GM19455 (cell line): ENCODE measurements around the gene MFRP.
A peak's percentile ranks its signal among the peaks of the same experiment; 100 is the strongest.

Experiments
- ATAC-seq: cut with Tn5 transposase; IDR thresholded peaks from one replicate; pipeline ENCODE4 v1.9.1; 2021; ENCODE audit not compliant: unreplicated experiment

The MFRP gene

DNA sequence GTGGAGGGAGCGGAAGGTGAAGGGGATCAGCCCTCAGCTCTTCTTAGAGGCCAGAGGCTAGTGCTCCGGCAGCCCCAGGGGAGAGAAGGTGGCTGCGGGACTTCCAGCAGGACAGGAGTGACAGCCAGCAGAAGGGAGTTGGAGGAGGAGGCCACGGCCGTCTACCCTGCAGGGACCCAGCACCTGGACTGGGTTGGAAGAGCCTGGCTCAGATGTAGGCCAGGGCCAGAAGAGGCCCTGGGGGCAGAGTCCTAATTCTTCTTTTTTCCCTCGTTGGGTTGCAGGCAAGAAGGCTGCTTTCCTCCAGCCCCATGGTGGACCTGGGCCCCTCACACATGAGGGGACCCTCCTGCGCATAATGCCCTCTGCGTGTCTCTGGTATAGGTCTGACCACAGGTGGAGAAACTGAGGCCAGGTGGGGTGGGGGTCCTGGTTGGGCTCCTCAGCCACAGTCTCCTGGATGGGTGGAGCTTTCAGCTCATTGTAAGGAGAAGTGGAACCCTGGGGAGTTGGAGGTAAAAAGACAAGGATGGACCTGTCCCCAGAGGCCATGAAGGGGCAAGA, 27.3 kb downstream of the MFRP start:
- no peak for ATAC-seq

GRCh38 chr11:119318240-119319135, 28.0 kb downstream of the MFRP start:
- peak; percentile 39 for ATAC-seq

DNA sequence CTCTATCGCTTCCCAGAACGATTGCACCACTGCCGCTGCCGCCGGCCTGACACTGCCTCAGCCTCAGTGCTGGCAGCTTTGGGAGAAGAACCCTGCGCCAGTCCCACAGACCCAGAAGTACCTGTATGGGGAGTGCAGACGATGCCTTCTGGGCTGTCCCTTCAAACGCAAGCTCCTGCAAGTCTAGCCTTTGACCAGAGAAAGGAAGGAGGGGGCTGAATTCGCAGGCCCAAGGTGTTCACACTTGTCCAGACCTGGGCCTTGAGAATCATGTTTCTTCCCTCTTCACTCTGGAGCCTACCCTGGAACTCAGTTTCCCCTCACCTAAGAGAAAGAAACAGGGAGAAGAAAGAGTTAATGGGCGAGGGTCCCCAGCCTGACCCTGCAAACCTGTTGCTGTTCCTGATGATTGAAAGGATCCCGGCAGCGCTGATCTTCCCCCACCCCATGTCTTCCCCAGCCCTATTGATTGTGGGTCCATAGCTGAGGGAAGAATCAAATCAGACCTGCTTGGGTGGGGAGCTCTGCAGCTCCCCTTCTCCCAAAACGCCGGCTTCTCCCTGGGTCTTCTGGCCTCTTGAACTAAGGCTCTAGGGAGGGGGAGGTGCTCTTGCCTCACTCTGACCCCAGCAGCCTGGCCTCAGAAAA, 28.8 kb downstream of the MFRP start:
- ATAC-seq = no peak

GRCh38 chr11:119316729-119317591, 29.5 kb downstream of the MFRP start, which contains the start of gene MCAM:
TSS of gene MCAM (minus strand) at chr11:119317130. CDS start at chr11:119317101, 29 bp downstream.
- no peak for ATAC-seq

DNA sequence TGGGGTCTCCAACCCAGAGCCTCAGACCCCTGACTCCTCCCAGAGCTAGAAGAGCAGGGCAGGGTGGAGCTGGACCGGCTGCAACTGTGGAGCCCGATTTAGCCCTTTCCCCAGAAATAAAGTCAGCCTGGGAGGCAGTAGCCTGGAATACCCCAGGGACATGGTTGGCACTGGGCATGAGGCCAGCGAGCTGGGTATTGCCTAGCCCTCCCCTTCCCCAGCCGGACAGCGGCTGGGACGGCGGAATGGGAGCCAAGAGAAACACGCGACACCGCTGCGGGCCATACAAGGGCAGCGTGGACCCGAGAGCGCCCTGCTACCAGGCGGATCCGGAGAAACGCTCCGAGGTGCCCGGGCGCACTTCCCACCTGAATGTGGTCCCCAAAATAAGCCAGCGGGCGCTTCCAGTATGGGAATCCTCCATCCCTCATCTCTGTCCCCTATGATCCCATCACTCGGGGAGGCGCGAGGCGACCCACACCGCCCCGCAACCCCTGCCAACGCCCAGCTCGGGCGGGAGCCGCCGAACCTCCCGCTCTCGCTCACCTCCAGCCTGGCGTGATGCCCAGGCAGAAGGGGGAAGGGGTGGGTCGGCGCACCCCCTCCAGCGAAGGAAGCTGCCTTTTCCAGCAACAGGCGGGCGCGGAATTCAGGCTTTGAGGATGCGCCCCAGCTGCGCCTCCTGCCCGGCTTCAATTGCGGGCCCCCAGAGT, 30.3 kb downstream of the MFRP start:
- ATAC-seq = no peak

DNA sequence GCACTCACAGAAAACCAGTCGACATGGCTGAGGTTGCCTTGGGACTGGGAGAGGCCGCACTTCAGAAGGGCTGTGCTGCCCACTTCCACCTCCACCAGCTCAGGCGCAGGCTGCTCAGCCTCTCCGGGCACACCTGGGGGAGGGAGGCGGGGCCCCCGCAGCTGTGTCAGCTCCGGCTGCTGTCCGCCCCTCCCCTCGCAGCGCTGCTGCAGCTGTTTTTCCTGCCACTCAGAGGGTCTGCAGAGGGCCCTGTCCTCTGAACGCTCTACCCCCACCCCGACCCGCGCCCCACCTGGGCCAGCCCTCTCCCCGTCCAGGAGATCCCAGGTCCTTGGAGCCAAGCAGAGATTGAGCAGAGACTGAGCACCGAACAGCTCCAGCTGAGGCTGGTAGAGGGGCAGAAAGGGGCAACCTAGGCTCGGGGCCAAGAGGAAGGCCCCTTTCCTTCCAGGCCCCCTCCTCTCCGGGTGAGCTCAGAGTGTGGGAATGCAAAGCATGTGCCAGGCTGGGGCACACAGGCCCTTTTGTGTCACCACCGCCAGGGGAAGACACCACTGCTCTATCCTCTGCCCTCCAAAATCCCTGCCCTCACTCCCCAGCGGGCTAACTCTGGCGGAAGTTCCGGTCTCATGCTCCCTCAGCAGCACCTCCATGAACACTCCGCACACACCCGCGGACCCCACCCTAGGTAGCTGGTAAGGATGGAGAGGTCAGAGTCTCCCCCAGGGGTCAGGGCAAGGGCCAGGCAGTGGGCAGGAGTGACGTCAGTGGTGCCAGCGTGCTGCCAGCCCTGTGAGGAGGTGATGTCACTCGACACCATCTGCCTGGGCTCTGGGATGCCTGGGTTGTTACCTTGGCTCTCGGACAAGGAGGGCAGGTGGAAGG, 31.1 kb downstream of the MFRP start:
- ATAC-seq = no peak

- no peak for ATAC-seq
Measured at GRCh38 chr11:119314726-119315125, 31.8 kb downstream of the MFRP start.

DNA sequence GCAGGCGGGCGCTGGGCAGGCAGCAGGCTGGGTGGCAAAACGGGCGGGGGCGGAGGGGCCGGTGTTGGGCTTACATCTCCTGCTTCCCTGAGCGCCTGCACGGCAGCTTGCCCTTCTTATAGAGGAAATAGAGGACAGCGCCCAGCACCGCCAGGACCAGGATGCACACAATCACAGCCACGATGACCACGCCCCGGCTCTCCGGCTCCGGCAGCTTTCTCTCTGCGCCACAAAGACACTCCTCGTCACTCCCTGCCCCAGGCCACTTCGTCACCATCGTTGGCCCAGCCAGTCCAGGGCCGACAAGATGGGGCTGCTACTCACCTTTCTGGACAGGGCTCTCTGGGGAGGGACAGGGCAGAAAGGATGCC, 35.8 kb downstream of the MFRP start:
- no peak for ATAC-seq

- no peak for ATAC-seq
Measured at GRCh38 chr11:119309953-119310681, 36.4 kb downstream of the MFRP start.

DNA sequence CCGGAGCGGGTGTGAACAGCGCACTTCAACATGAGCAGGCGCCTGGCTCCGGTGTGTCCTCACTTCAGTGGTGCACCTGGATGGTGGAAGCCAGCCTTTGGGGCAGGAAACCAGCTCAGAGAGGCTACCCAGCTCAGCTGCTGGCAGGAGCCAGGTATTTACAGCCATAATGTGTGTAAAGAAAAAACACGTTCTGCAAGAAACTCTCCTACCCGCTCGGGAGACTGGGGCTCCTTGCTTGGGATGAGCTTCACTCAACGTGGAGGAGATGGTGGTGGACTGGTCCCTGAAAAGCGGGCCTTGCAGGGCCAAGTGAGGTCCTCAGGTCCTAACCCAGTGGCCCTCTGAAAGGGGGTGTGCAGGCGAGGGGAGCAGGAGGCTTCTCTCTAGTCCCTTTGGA, 37.1 kb downstream of the MFRP start:
- no peak for ATAC-seq

DNA sequence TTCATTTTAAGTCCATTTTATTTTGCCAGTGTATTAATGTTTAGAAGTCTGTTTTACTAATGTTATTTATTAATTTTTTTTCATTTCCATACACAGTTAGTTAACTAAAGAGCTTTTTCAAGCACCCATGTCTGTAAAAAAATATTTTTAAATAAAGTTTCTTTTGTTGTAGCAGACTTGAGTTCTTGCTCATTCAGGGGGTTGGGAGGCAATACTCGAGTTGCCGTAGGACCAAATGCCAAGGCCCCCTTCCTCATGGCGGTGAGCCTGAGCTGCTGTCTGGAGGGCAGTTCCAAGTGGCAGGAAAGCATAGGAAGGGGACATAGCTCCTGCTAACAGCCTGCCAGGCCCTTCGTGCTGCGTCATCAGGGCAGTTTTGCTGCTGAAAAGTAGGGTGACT, 38.5 kb downstream of the MFRP start:
- no peak for ATAC-seq

DNA sequence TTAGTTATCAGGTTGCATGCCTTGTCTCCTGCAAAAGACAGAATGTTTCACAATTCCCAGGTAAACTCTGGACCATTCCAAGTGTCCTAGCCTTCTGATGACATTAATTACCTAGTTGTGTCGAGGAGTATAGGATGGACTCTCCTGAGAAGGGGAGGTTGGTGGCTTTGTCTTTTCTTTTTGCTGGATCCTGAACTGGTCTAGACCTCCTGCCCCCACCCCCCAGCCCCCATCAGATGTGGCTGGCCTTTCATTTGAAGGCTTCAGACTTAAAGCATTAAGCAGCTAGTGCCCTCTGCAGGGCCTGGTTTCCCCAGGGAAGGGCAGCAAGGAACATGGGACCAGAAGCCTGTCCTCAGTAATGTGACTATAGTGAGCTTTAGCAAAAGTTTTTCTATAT, 39.3 kb downstream of the MFRP start:
- no peak for ATAC-seq

DNA sequence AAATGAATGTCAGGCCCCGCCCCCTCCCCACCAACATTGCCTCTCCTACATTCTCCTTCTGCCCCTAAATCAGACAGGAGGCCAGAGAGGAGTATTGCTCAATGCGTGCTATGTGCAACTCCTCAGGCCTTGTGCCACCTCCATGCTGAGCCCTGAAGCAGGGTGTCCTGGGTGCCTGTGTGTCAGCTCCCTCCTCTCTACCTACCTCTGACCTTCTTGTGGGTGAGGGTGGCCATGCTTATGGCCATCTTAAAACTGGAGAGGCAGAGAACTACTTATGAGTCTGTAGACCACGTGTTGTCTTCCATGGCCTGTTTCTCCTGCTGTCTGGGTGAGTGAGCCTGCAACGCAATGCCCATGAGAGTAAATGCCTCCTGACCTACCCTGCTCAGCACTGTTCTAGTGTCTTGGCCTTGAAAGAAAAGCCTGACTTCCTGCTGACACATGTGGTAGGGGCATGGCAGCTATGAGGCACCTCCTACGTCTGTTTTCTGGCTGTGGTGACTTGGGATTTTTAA, 40.1 kb downstream of the MFRP start:
- ATAC-seq = no peak

DNA sequence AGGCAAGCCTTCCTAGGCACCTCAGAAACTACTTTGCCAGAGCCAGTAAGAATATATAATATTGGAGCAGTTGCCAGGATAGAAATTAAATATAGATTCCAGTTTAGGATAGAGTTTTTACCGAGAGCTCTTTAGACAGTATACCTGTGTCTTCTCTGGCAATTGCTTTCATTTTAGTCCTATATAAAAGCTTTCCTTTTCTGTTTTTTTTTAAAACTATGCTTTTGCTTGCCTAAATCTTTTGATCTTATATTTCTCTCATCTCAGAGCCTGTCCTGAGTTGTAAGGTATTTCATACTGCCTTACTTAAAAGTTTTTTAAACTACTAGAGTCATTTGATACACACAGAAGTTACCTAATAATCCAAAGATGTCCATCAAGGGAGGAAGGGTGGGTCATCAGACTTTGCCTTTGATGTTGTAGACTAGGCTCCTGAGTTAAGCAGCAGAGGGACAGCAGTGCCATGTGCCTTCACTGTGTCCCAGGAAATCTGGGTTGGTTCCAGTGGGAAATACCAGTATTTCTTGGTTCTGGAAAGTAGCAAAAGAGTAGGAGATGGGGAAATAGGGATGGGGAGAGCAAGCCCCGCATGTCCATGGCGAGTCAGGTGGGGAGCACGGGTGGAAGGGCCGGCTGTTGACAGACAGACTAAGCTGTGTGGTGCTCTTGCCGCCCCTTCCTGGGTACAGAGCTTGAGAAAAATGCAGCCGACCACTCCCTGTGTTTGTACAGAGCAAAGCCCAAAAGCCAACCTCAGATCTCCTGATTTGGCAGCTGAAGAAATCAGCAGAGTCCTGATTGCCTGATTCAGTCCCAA, 40.7 kb downstream of the MFRP start:
- no peak for ATAC-seq

- ATAC-seq = no peak
Measured at GRCh38 chr11:119303227-119303718, 43.2 kb downstream of the MFRP start.

DNA sequence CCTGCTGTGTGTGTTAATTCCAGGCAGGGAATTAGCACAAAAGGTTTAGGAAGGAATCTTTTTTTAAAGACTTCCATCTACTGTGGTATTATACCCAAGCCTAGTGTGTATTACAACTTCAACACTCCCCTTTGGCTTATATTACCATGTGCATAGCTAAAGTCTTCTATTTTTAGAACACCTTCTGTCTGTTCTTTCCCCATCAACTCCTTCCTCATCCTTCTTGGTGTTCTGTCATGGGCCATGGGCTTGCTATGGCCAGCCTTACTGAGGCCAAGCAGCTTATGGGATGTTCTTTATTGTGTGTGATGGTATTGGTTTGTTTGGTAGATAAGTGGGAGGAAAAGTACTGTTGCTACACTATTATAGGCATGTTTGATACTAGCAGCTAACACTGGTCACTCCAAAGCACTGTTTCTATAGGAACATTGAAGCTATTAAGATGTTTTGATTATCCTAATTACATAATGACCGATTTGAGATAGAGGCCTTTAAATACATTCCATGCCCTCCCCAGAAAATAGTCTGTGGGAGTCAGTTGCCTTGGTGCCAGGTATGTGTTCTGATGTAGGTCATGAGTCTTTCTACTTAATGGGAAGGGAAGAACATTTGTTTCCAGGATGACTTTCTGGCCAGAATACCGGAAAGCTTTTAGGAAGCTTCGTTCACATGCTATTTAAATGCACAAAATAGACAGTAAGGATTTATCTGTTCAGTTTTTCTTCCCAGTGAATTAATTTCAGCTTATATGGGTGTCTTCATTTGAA, 46.1 kb downstream of the MFRP start:
- no peak for ATAC-seq

DNA sequence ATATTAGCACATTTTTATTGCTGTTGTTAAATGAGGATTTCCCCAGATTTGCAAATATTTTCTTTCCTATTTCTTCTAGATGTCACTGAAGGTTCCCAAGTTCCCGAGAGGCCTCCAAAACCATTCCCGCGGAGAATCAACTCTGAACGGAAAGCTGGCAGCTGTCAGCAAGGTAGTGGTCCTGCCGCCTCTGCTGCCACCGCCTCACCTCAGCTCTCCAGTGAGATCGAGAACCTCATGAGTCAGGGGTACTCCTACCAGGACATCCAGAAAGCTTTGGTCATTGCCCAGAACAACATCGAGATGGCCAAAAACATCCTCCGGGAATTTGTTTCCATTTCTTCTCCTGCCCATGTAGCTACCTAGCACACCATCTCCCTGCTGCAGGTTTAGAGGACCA, 47.1 kb downstream of the MFRP start:
- ATAC-seq = no peak
